ENCODE measurements around the gene CDKN1C. TPM values are rescaled to one million over a fixed set of nuclear protein-coding genes. Genes with fewer than 3 reads are reported as not detected.
A peak's percentile ranks its signal among the peaks of the same experiment; 100 is the strongest.

The CDKN1C gene
- total RNA-seq, 1 donor from 2014 or later, result 42.1 TPM

- Histone ChIP-seq H3K9me3 (no peaks in the 10 kb centered on the region), H3K27ac (peak overlapping the region; percentile 86), H3K36me3 (no peaks in the 10 kb centered on the region), H3K4me1 (peaks cover 12% of the 10 kb centered on the region), H3K4me3 (peak overlapping the region; percentile 70), H3K27me3 (no peaks in the 10 kb centered on the region)
- TF ChIP-seq CTCF (IDR thresholded peaks at IDR 0.05), result no peak
- peak; percentile 33 for ATAC-seq
- intact Hi-C loops (cut with DNase I), result loop anchor here (10.0 kb wide), 1 partner anchor 79 kb away; no protein-coding TSS in a partner anchor
- DNase-seq, result peak; percentile 74
These were observed 1.4 kb downstream of the CDKN1C start for GRCh38 chr11:2883979-2884815.

GRCh38 chr11:2883640-2883978 lies 2.0 kb downstream of the CDKN1C start:
- intact Hi-C loops (cut with DNase I), result loop anchor here (10.0 kb wide), 1 partner anchor 79 kb away; no protein-coding TSS in a partner anchor
- no peak for TF ChIP-seq CTCF (IDR thresholded peaks at IDR 0.05)
- no peak for ATAC-seq
- H3K27me3 ChIP-seq, result no peaks in the 10 kb centered on the region
- peak overlapping the region; percentile 86 for H3K27ac ChIP-seq
- H3K4me1 ChIP-seq, result peaks cover 12% of the 10 kb centered on the region
- peak overlapping the region; percentile 70 for H3K4me3 ChIP-seq
- DNase-seq, result no peak
- H3K36me3 ChIP-seq, result no peaks in the 10 kb centered on the region
- no peaks in the 10 kb centered on the region for H3K9me3 ChIP-seq

GRCh38 chr11:2882396-2883110 lies 3.0 kb downstream of the CDKN1C start:
- Histone ChIP-seq H3K9me3 (no peaks in the 10 kb centered on the region), H3K27ac (no peak overlapping the region), H3K27me3 (no peaks in the 10 kb centered on the region), H3K4me3 (peak overlapping the region; percentile 70), H3K36me3 (no peaks in the 10 kb centered on the region), H3K4me1 (peaks cover 7% of the 10 kb centered on the region)
- ATAC-seq, result no peak
- TF ChIP-seq CTCF (IDR thresholded peaks at IDR 0.05), result no peak
- intact Hi-C loops (cut with DNase I), result loop anchor here (10.0 kb wide), 1 partner anchor 78 kb away; no protein-coding TSS in a partner anchor
- no peak for DNase-seq

- intact Hi-C loops (cut with DNase I), result loop anchor here (10.0 kb wide), 1 partner anchor 77 kb away; no protein-coding TSS in a partner anchor
- H3K36me3 ChIP-seq, result no peaks in the 10 kb centered on the region
- no peak overlapping the region for H3K27ac ChIP-seq
- H3K27me3 ChIP-seq, result no peaks in the 10 kb centered on the region
- H3K4me1 ChIP-seq, result peaks cover 7% of the 10 kb centered on the region
- no peak overlapping the region for H3K4me3 ChIP-seq
- ATAC-seq (no peak), DNase-seq (no peak)
- H3K9me3 ChIP-seq, result no peaks in the 10 kb centered on the region
- no peak for TF ChIP-seq CTCF (IDR thresholded peaks at IDR 0.05)
These were observed 3.6 kb downstream of the CDKN1C start for GRCh38 chr11:2881981-2882375.

GRCh38 chr11:2881076-2881980 lies 4.2 kb downstream of the CDKN1C start:
- H3K4me3 ChIP-seq, result no peak overlapping the region
- H3K27ac ChIP-seq, result no peak overlapping the region
- intact Hi-C loops (cut with DNase I), result loop anchor here (10.0 kb wide), 1 partner anchor 77 kb away; no protein-coding TSS in a partner anchor

More at GRCh38 chr11:2881076-2881980, 4.2 kb downstream of the CDKN1C start:
- H3K36me3 ChIP-seq, result no peaks in the 10 kb centered on the region
- DNase-seq (no peak), ATAC-seq (no peak)
- no peaks in the 10 kb centered on the region for H3K27me3 ChIP-seq
- H3K9me3 ChIP-seq, result no peaks in the 10 kb centered on the region
- TF ChIP-seq CTCF (IDR thresholded peaks at IDR 0.05), result no peak
- H3K4me1 ChIP-seq, result peaks cover 7% of the 10 kb centered on the region

All from upper lobe of right lung (tissue), 1 donor.